ENCODE results near the gene ARF1.

GRCh38 chr1:228146417-228147150 is 64.1 kb downstream of the ARF1 start:
- TF ChIP-seq POU5F1 (IDR thresholded peaks at IDR 0.05; ENCODE audit: low read depth, low read length) (no peak), YY1 (IDR thresholded peaks at IDR 0.05; ENCODE audit: low read depth, low read length) (no peak), TBP (IDR thresholded peaks at IDR 0.05; ENCODE audit: low read depth, low read length) (no peak), EZH2 (IDR thresholded peaks at IDR 0.05; ENCODE audit: low read depth, low read length, severe bottlenecking) (no peak), SUZ12 (IDR thresholded peaks at IDR 0.05; ENCODE audit: low read length) (no peak), BRCA1 (IDR thresholded peaks at IDR 0.05; ENCODE audit: low read depth, low read length) (no peak), SRF (IDR thresholded peaks at IDR 0.05; ENCODE audit: low read depth, low read length) (no peak), SIN3A (conservative IDR thresholded peaks at IDR 0.05 in 1 of 2, IDR thresholded peaks at IDR 0.05 in 1 of 2; ENCODE audit: low read depth in 1 of 2, low read length in 2 of 2) (no peak), CTCF (IDR thresholded peaks at IDR 0.05; ENCODE audit: control extremely low read depth in 1 of 3, insufficient read depth in 1 of 3, low read depth in 1 of 3, low read length in 3 of 3) (no peak), PHF8 (conservative IDR thresholded peaks at IDR 0.05; ENCODE audit: low read depth, low read length) (no peak), CREB1 (IDR thresholded peaks at IDR 0.05) (no peak)
